Measurements from ENCODE around the gene BCAS3.

The BCAS3 gene

GRCh38 chr17:61442136-61442775 is 764.6 kb downstream of the BCAS3 start:
- DNase-seq: no peak

Measured in eye (tissue), 1 donor.